H9 (cell line): ENCODE results near the gene FAM117A. TPM values are rescaled to one million over a fixed set of nuclear protein-coding genes. Genes with fewer than 3 reads are reported as not detected.

Experiments used
- DNase-seq: peaks from one replicate; pipeline ENCODE4 v3.0.0-alpha.2; 2017
- H2AFZ ChIP-seq: one replicate; pipeline ENCODE4 v1.6.1; 2013; ENCODE audit warnings: mild to moderate bottlenecking, low read length, control low read depth, moderate library complexity
- H2AK5ac ChIP-seq: 2 replicates; pipeline ENCODE4 v1.6.1; 2013; ENCODE audit warnings: low read length, control low read depth, mixed read lengths; ENCODE audit not compliant: insufficient read length
- H2BK120ac ChIP-seq: one replicate; pipeline ENCODE4 v1.6.1; 2013; ENCODE audit warnings: low read depth, mild to moderate bottlenecking, low read length, control low read depth, inconsistent platforms; ENCODE audit not compliant: poor library complexity, severe bottlenecking
- H2BK12ac ChIP-seq: 2 replicates; pipeline ENCODE4 v1.6.1; 2013; ENCODE audit warnings: low read length, control low read depth, mixed read lengths, low read depth; ENCODE audit not compliant: insufficient read length
- H2BK15ac ChIP-seq: 2 replicates; pipeline ENCODE4 v1.6.1; 2013; ENCODE audit warnings: low read depth, low read length, control low read depth
- H2BK20ac ChIP-seq: one replicate; pipeline ENCODE4 v1.6.1; 2013; ENCODE audit warnings: low read depth, mild to moderate bottlenecking, low read length, control low read depth, inconsistent platforms; ENCODE audit not compliant: poor library complexity, severe bottlenecking
- H2BK5ac ChIP-seq: 2 replicates; pipeline ENCODE4 v1.6.1; 2013; ENCODE audit warnings: low read length, control low read depth, mixed read lengths; ENCODE audit not compliant: insufficient read length
- H3K14ac ChIP-seq: 2 replicates; pipeline ENCODE4 v1.6.1; 2013; ENCODE audit warnings: low read length, control low read depth; ENCODE audit not compliant: insufficient read depth
- H3K18ac ChIP-seq: 2 replicates; pipeline ENCODE4 v1.6.1; 2013; ENCODE audit warnings: low read depth, mild to moderate bottlenecking, mixed read lengths, low read length, control low read depth; ENCODE audit not compliant: insufficient read length
- H3K23ac ChIP-seq: 2 replicates; pipeline ENCODE4 v1.6.1; 2013; ENCODE audit warnings: low read length, control low read depth, mixed read lengths, low read depth; ENCODE audit not compliant: insufficient read length
- H3K23me2 ChIP-seq: 2 replicates; pipeline ENCODE4 v1.6.1; 2013; ENCODE audit warnings: low read depth, mild to moderate bottlenecking, mixed read lengths, low read length, control low read depth; ENCODE audit not compliant: insufficient read length, poor library complexity, severe bottlenecking
- H3K27ac ChIP-seq: 2 replicates; pipeline ENCODE4 v1.5.1; 2013; ENCODE audit warnings: low read length, control low read depth, mixed read lengths, low read depth; ENCODE audit not compliant: insufficient read length
- H3K27me3 ChIP-seq: 2 replicates; pipeline ENCODE4 v1.6.1; 2013; ENCODE audit warnings: low read length, control low read depth, inconsistent platforms; ENCODE audit not compliant: insufficient read depth
- H3K4ac ChIP-seq: 2 replicates; pipeline ENCODE4 v1.6.1; 2013; ENCODE audit warnings: low read depth, mild to moderate bottlenecking, control low read depth, inconsistent platforms, low read length, moderate library complexity
- H3K4me1 ChIP-seq: 2 replicates; pipeline ENCODE4 v1.6.1; 2013; ENCODE audit warnings: low read length, control low read depth, inconsistent platforms; ENCODE audit not compliant: insufficient read depth
- H3K4me2 ChIP-seq: 2 replicates; pipeline ENCODE4 v1.6.1; 2013; ENCODE audit warnings: low read length, control low read depth, mixed read lengths; ENCODE audit not compliant: insufficient read length, insufficient read depth
- H3K56ac ChIP-seq: 2 replicates; pipeline ENCODE4 v1.6.1; 2013; ENCODE audit warnings: low read depth, mild to moderate bottlenecking, mixed read lengths, low read length, control low read depth; ENCODE audit not compliant: insufficient read length
- H3K79me1 ChIP-seq: 2 replicates; pipeline ENCODE4 v1.6.1; 2013; ENCODE audit warnings: low read depth, mild to moderate bottlenecking, moderate library complexity, low read length, control low read depth, inconsistent platforms; ENCODE audit not compliant: insufficient read depth, poor library complexity, severe bottlenecking
- H3K79me2 ChIP-seq: 2 replicates; pipeline ENCODE4 v1.6.1; 2013; ENCODE audit warnings: low read length, control low read depth, inconsistent platforms; ENCODE audit not compliant: insufficient read depth
- H3K9ac ChIP-seq: 2 replicates; pipeline ENCODE4 v1.6.1; 2013; ENCODE audit warnings: low read length, control low read depth, mixed read lengths; ENCODE audit not compliant: insufficient read length; ENCODE audit errors: extremely low read depth
- H3K9me3 ChIP-seq: one replicate; pipeline ENCODE4 v1.6.1; 2013; ENCODE audit warnings: low read depth, low read length, inconsistent platforms; ENCODE audit not compliant: control insufficient read depth
- H3T11ph ChIP-seq: one replicate; pipeline ENCODE4 v1.6.1; 2013; ENCODE audit warnings: mild to moderate bottlenecking, low read length, control low read depth, inconsistent platforms
- H4K20me1 ChIP-seq: one replicate; pipeline ENCODE4 v1.6.1; 2013; ENCODE audit not compliant: control insufficient read depth, insufficient read length, insufficient read depth
- H4K5ac ChIP-seq: 2 replicates; pipeline ENCODE4 v1.6.1; 2013; ENCODE audit warnings: low read depth, mild to moderate bottlenecking, mixed read lengths, low read length, control low read depth; ENCODE audit not compliant: insufficient read length
- H4K8ac ChIP-seq: replicated peaks from 2 replicates; pipeline ENCODE4 v1.6.1; 2013; ENCODE audit warnings: low read length, control low read depth, mixed read lengths, low read depth; ENCODE audit not compliant: insufficient read length
- H4K91ac ChIP-seq: 2 replicates; pipeline ENCODE4 v1.6.1; 2013; ENCODE audit warnings: low read depth, mild to moderate bottlenecking, moderate library complexity, mixed read lengths, low read length, control low read depth; ENCODE audit not compliant: insufficient read length
- H3K27ac Mint-ChIP-seq, 3 experiments: 2 replicates in 2 of 3; 3 replicates in 1 of 3; pipeline ENCODE4 v1.8.0; 2020 to 2021; ENCODE audit warnings: mixed read lengths in 3 of 3, mild to moderate bottlenecking in 1 of 3, moderate library complexity in 1 of 3
- H3K27me3 Mint-ChIP-seq: 2 replicates; pipeline ENCODE4 v1.8.0; 2021; ENCODE audit warnings: low read depth, mild to moderate bottlenecking, moderate library complexity, mixed read lengths
- H3K36me3 Mint-ChIP-seq, 3 experiments: 2 replicates in 2 of 3; 3 replicates in 1 of 3; pipeline ENCODE4 v1.8.0; 2020 to 2021; ENCODE audit warnings: low read depth in 3 of 3, mixed read lengths in 3 of 3; ENCODE audit not compliant: insufficient read depth in 1 of 3
- H3K4me1 Mint-ChIP-seq, 2 experiments: 2 replicates each; pipeline ENCODE4 v1.8.0; 2020; ENCODE audit warnings: mixed read lengths in 2 of 2
- H3K4me3 Mint-ChIP-seq, 2 experiments: 2 replicates in 1 of 2; 3 replicates in 1 of 2; pipeline ENCODE4 v1.8.0; 2020 to 2021; ENCODE audit warnings: mild to moderate bottlenecking in 2 of 2, mixed read lengths in 2 of 2, moderate library complexity in 1 of 2
- H3K9me3 Mint-ChIP-seq, 2 experiments: 2 replicates in 1 of 2; 3 replicates in 1 of 2; pipeline ENCODE4 v1.8.0; 2020; ENCODE audit warnings: mild to moderate bottlenecking in 2 of 2, mixed read lengths in 2 of 2, moderate library complexity in 1 of 2
- WGBS: extraction: QIAGEN DNeasy Blood & Tissue Kit; methylation state at CpG from one replicate; pipeline ENCODE4 v1.1.7; 2013; ENCODE audit warnings: missing lambda C conversion rate, low lambda C conversion rate, mixed read lengths; ENCODE audit not compliant: insufficient read length; ENCODE audit errors: extremely low coverage; 5-methylcytosine and 5-hydroxymethylcytosine counted together
- total RNA-seq: library from RNA; stranded (reverse); gene quantifications from 2 replicates; pipeline ENCODE4 v1.2.1, GENCODE V29; 2021
- TF ChIP-seq, protein P1 (sequence below): fragments of 200-600 bp; sonication (generic); conservative IDR thresholded peaks from 3 replicates; pipeline ENCODE4 v1.8.0; 2021; ENCODE audit warnings: antibody characterized with exemption, mild to moderate bottlenecking

FAM117A gene
- total RNA-seq, 1 experiment from 2014 or later, result 21.1 TPM

DNA sequence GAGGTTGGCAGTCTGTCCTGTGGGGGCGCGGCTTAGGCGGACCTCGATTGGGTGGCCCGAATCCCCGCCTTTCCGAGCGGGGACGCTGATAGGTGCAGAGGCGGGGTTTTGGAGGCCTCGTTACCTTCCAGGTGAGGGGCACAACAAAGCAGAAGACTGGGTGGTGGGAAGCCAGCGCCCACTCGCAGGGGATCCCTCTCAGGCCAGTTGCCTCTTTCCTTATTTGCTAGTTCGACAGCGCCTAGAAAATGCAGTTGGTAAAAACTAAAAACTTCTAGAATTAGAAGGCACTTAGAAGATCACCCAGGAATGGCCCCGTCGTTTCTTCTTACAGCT is 25.3 kb upstream of the FAM117A start:
- H4K8ac ChIP-seq, result no peak overlapping the region
- DNase-seq, result no peak
- no peak overlapping the region for H3K4ac ChIP-seq
- WGBS, result no CpG with 5 or more reads among the region's 17 CpGs
- Mint-ChIP-seq H3K9me3 (no peaks in the 10 kb centered on the region; a peak in 1 of 5 replicates), H3K4me1 (peaks cover 20 to 21% of the 10 kb centered on the region in 2 experiments), H3K36me3 (peaks cover 17 to 46% (median 40%) of the 10 kb centered on the region in 3 experiments), H3K27me3 (peaks cover 6% of the 10 kb centered on the region; the same call in 1 of the 2 replicates), H3K27ac (peak overlapping the region; percentile 43 to 97 (median 94); a peak in 3 of 7 replicates), H3K4me3 (peak overlapping the region; percentile 94 to 95)
- no peak overlapping the region for H2BK15ac ChIP-seq
- H2BK120ac ChIP-seq, result no peak overlapping the region
- peak overlapping the region; percentile 40 for H3K4me2 ChIP-seq
- no peak overlapping the region for H2AK5ac ChIP-seq
- 0 out of 2 replicates have a peak, but pooled peaks cover 2% of the 10 kb centered on the region for H3K4me1 ChIP-seq
- H2AFZ ChIP-seq, result no peak overlapping the region
- no peak overlapping the region for H3K9ac ChIP-seq
- H3K18ac ChIP-seq, result no peak overlapping the region
- no peak overlapping the region for H3K56ac ChIP-seq
- TF ChIP-seq, protein P1, sequence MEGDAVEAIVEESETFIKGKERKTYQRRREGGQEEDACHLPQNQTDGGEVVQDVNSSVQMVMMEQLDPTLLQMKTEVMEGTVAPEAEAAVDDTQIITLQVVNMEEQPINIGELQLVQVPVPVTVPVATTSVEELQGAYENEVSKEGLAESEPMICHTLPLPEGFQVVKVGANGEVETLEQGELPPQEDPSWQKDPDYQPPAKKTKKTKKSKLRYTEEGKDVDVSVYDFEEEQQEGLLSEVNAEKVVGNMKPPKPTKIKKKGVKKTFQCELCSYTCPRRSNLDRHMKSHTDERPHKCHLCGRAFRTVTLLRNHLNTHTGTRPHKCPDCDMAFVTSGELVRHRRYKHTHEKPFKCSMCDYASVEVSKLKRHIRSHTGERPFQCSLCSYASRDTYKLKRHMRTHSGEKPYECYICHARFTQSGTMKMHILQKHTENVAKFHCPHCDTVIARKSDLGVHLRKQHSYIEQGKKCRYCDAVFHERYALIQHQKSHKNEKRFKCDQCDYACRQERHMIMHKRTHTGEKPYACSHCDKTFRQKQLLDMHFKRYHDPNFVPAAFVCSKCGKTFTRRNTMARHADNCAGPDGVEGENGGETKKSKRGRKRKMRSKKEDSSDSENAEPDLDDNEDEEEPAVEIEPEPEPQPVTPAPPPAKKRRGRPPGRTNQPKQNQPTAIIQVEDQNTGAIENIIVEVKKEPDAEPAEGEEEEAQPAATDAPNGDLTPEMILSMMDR, result no peak
- no peak overlapping the region for H3K23ac ChIP-seq
- H2BK5ac ChIP-seq, result no peak overlapping the region
- peaks cover 8% of the 10 kb centered on the region for H3K23me2 ChIP-seq
- no peak overlapping the region for H4K91ac ChIP-seq
- no peaks in the 10 kb centered on the region; the same call in 1 of the 2 replicates for H3K27me3 ChIP-seq
- H2BK12ac ChIP-seq, result no peak overlapping the region
- H2BK20ac ChIP-seq, result no peak overlapping the region
- no peaks in the 10 kb centered on the region for H3K9me3 ChIP-seq
- no peak overlapping the region for H4K5ac ChIP-seq
- no peak overlapping the region for H3K14ac ChIP-seq
- no peak overlapping the region for H3K27ac ChIP-seq
- no peak overlapping the region for H3T11ph ChIP-seq
- no peaks in the 10 kb centered on the region for H4K20me1 ChIP-seq
- peaks cover 24% of the 10 kb centered on the region for H3K79me2 ChIP-seq
- H3K79me1 ChIP-seq, result peaks cover 4% of the 10 kb centered on the region
